Measurements from ENCODE around the gene ATP5F1E. TPM values are rescaled to one million over a fixed set of nuclear protein-coding genes. Genes with fewer than 3 reads are reported as not detected.
A peak's percentile ranks its signal among the peaks of the same experiment; 100 is the strongest.

ATP5F1E gene
- total and polyA plus RNA-seq, 9 of the 15 experiments (the other 6 are each of a cell fraction or from before 2014, with no cell fraction given) = 60.3 to 162 (median 113) TPM

DNA sequence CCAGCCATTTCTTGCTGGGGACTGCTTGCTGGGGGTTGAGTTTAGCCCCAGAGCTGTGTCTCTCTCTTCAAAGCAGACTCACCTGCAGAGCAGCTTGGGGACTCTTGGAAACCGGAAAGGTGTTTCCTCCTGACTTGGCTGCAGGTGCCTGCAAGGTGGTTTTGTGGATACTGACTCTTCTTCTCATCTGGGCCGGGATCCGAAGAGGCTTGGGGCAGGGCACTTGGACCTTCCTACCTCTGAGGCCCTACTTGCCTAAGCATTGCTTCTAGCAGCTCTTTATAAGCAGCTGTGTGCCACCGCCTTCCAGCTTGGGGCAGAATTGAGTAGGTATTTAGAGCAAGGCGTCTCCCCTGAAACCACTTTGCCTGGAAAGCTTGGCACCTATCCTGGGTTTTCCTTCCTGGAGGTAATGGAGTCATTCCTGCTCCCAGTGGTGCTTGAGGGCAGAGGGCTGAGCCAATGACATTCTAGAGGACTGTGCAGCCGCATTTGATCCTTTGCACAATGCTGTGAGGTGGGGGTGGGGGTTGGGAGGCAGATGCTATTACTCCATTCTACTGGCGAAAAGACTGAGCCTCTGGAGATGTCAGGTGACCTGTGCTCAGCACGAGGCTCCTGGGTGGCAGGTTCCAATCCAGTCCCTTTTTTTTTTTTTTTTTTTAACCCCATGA lies 21.7 kb downstream of the ATP5F1E start:
- WGBS (ENCODE audit: insufficient coverage, low coverage, missing lambda C conversion rate) = 70% methylated on average over 6 of the region's 8 CpGs
- BruUV-seq (replicated peaks) = no TSS peak
- no peaks in the 10 kb centered on the region for H3K9me3 ChIP-seq (replicated peaks; ENCODE audit: control insufficient read depth, insufficient read depth, low read depth, low read length)
- H3K9me1 ChIP-seq (ENCODE audit: control insufficient read depth, insufficient read depth, low read length) = peaks cover 6% of the 10 kb centered on the region
- TF ChIP-seq, protein P1, sequence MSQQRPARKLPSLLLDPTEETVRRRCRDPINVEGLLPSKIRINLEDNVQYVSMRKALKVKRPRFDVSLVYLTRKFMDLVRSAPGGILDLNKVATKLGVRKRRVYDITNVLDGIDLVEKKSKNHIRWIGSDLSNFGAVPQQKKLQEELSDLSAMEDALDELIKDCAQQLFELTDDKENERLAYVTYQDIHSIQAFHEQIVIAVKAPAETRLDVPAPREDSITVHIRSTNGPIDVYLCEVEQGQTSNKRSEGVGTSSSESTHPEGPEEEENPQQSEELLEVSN (IDR thresholded peaks at IDR 0.05; ENCODE audit: borderline replicate concordance in 1 of 2, extremely low read depth in 1 of 2, insufficient read depth in 1 of 2, insufficient read length in 1 of 2, low read depth in 1 of 2, low read length in 1 of 2, poor library complexity in 1 of 2, severe bottlenecking in 1 of 2) = peak in 1 of 2 experiments; percentile 10
- no peak for TF ChIP-seq KAT7 (CRISPR knock-in tag; IDR thresholded peaks at IDR 0.05; ENCODE audit: borderline replicate concordance)
- TF ChIP-seq RAD51 (IDR thresholded peaks at IDR 0.05; ENCODE audit: borderline replicate concordance, low read depth) = peak; percentile 41; the same call in 1 of the 2 replicates
- 0 out of 2 replicates have a peak, but pooled peaks have one; percentile 15 for TF ChIP-seq HDAC2 (IDR thresholded peaks at IDR 0.05)
- no peak for TF ChIP-seq MYNN (IDR thresholded peaks at IDR 0.05)
- TF ChIP-seq MYNN (CRISPR knock-in tag; IDR thresholded peaks at IDR 0.05) = no peak
- TF ChIP-seq, protein P2, sequence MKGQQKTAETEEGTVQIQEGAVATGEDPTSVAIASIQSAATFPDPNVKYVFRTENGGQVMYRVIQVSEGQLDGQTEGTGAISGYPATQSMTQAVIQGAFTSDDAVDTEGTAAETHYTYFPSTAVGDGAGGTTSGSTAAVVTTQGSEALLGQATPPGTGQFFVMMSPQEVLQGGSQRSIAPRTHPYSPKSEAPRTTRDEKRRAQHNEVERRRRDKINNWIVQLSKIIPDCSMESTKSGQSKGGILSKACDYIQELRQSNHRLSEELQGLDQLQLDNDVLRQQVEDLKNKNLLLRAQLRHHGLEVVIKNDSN (CRISPR knock-in tag; IDR thresholded peaks at IDR 0.05) = peak; percentile 40
- no peak for TF ChIP-seq ZNF408 (CRISPR knock-in tag; IDR thresholded peaks at IDR 0.05; ENCODE audit: low read depth)
- TF ChIP-seq L3MBTL2 (IDR thresholded peaks at IDR 0.05) = peak; percentile 4; the same call in 1 of the 2 replicates
- 0 out of 2 replicates have a peak, but pooled peaks have one; percentile 20 for TF ChIP-seq TOE1 (IDR thresholded peaks at IDR 0.05; ENCODE audit: borderline replicate concordance)
- no peak for TF ChIP-seq TOE1 (CRISPR knock-in tag; IDR thresholded peaks at IDR 0.05; ENCODE audit: borderline replicate concordance, low read depth)
- TF ChIP-seq FOS (IDR thresholded peaks at IDR 0.05; ENCODE audit: extremely low read depth, insufficient read length) = no peak
- TF ChIP-seq ZC3H4 (CRISPR knock-in tag; IDR thresholded peaks at IDR 0.05; ENCODE audit: borderline replicate concordance) = no peak
- TF ChIP-seq BCOR (IDR thresholded peaks at IDR 0.05) = peak; percentile 58
- no peak for TF ChIP-seq SOX6 (IDR thresholded peaks at IDR 0.05)
- FAIRE-seq (no peak), ATAC-seq (no peak), DNase-seq (ENCODE audit: extremely low read depth in 1 of 4, low spot score in 3 of 4) (no peak)
- no peaks in the 10 kb centered on the region for H3K27me3 ChIP-seq (ENCODE audit: control insufficient read depth in 2 of 2, insufficient read depth in 2 of 2, low read length in 2 of 2)
- H3K4me3 ChIP-seq = no peak overlapping the region
- peaks cover 4% of the 10 kb centered on the region; the same call in 1 of the 3 replicates for H3K36me3 ChIP-seq (ENCODE audit: control insufficient read depth, insufficient read depth, low read length)
- peak overlapping the region; percentile 84 for H2AFZ ChIP-seq (ENCODE audit: low read depth, low read length)
- peaks cover 19% of the 10 kb centered on the region for H3K79me2 ChIP-seq (ENCODE audit: control insufficient read depth, insufficient read depth, low read length)
- H3K4me1 ChIP-seq (replicated peaks in 1 of 2; ENCODE audit: control insufficient read depth in 2 of 2, insufficient read depth in 2 of 2, low read length in 2 of 2) = peaks cover 76 to 90% of the 10 kb centered on the region in 2 experiments
- ChIA-PET POLR2A (interaction anchor here (0.6 to 4.4 kb wide), 4 partner anchors 13 to 139 kb away, joined by 3 to 15 read pairs (median 4); partner anchors contain the start of gene ATP5F1E), CTCF (ENCODE audit: low intra/inter-chr PET ratio) (no interaction called here)
- H4K20me1 ChIP-seq (replicated peaks; ENCODE audit: control insufficient read depth, insufficient read depth, low read length) = no peaks in the 10 kb centered on the region
- peak overlapping the region; percentile 53 to 70; a peak in 2 of 4 replicates for H3K9ac ChIP-seq (ENCODE audit: insufficient read depth in 1 of 2, low read depth in 2 of 2, low read length in 2 of 2)
- intact Hi-C loops (cut with micrococcal nuclease) (no loop called here), in situ Hi-C loops (cut with MboI) (no loop called here)
- peak overlapping the region; percentile 12; the same call in 1 of the 2 replicates for H3K4me2 ChIP-seq (ENCODE audit: insufficient read depth, low read length)
- peak overlapping the region; percentile 83 for H3K27ac ChIP-seq (ENCODE audit: extremely low read depth, low read depth, low read length)
